GM21723 (cell line): Measurements from ENCODE around the gene RNF187.
"Not testable (repeated sequence)": the region's sequence is repeated elsewhere in the genome, so short reads cannot be mapped to it uniquely, and the experiment has no call there.

Source experiments
- ATAC-seq: cut with Tn5 transposase; IDR thresholded peaks from one replicate; pipeline ENCODE4 v1.9.1; 2021; ENCODE audit warnings: mild to moderate bottlenecking, moderate library complexity; ENCODE audit not compliant: unreplicated experiment

RNF187 gene

GRCh38 chr1:228486596-228487335 is 416 bp upstream of the RNF187 start:
- ATAC-seq: peak; percentile 60

GRCh38 chr1:228488125-228488817 is 1.1 kb downstream of the RNF187 start:
- no peak for ATAC-seq

GRCh38 chr1:228488818-228489674 is 1.9 kb downstream of the RNF187 start:
- ATAC-seq: no peak

GRCh38 chr1:228490120-228491078 is 3.2 kb downstream of the RNF187 start:
- ATAC-seq: no peak

GRCh38 chr1:228493141-228494043 is 6.2 kb downstream of the RNF187 start:
- ATAC-seq: no peak

GRCh38 chr1:228494044-228494353 is 6.8 kb downstream of the RNF187 start:
- no peak for ATAC-seq

- ATAC-seq: no peak
Measured at GRCh38 chr1:228494391-228494790, 7.2 kb downstream of the RNF187 start.

GRCh38 chr1:228494970-228495853 is 8.0 kb downstream of the RNF187 start:
- ATAC-seq: no peak

- ATAC-seq: no peak
Measured at GRCh38 chr1:228496084-228496483, 8.9 kb downstream of the RNF187 start.

- ATAC-seq: no peak
Measured at GRCh38 chr1:228496494-228496893, 9.3 kb downstream of the RNF187 start.

- ATAC-seq: no peak
Measured at GRCh38 chr1:228497206-228497605, 10.0 kb downstream of the RNF187 start.

- ATAC-seq: no peak
Measured at GRCh38 chr1:228497817-228498216, 10.6 kb downstream of the RNF187 start.

GRCh38 chr1:228500143-228500734 is 13.1 kb downstream of the RNF187 start:
- peak; percentile 17 for ATAC-seq

GRCh38 chr1:228500901-228501871 is 14.0 kb downstream of the RNF187 start:
- ATAC-seq: peak; percentile 97

GRCh38 chr1:228502522-228502921 is 15.3 kb downstream of the RNF187 start:
- ATAC-seq: no peak

- not testable (repeated sequence) for ATAC-seq
Measured at GRCh38 chr1:228505944-228506343, 18.8 kb downstream of the RNF187 start.
